NK-92 treated with Interleukin-12 subunit alpha and Interleukin-12 subunit beta, amount 100 ng/mL, for 24 hours (cell line): Measurements from ENCODE around the gene ECEL1.

Experiments used
- DNase-seq: peaks from one replicate; lab custom pipeline; 2025; lab: John Stamatoyannopoulos, UW

Gene ECEL1

DNA sequence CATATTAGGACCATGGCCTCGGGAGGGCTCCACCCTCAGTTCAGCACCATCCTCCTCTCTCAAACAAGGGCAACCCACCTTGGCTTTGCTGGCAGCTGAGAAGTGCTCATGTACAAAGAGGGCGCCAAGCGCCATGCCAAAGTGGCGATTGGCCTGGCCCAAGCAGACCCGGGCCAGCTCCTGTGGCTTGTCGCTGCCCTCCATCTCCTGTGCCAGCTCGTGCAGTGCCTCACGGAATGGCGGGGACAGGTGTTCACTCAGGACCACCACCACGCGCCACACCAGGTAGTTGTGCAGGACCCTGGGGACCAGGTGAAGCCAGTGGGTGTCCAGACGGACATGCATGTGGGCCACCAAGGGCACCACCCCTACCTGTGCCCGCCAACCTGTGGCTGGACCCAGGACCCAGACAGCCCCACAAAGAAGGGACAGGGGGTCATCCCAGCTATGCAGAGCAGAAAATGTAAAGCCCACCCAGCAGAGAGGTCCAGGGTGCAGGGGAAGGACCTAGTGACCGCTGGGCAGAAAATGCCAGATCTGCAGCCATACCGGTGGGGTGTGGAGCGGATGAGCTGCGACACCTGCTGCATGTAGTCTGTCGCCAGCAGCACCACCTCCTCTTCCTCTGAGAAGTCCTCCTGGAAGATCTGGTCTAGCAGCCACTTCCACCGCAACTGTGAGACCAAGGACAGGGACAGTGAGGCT lies 3.6 kb downstream of the ECEL1 start:
- DNase-seq = no peak

DNA sequence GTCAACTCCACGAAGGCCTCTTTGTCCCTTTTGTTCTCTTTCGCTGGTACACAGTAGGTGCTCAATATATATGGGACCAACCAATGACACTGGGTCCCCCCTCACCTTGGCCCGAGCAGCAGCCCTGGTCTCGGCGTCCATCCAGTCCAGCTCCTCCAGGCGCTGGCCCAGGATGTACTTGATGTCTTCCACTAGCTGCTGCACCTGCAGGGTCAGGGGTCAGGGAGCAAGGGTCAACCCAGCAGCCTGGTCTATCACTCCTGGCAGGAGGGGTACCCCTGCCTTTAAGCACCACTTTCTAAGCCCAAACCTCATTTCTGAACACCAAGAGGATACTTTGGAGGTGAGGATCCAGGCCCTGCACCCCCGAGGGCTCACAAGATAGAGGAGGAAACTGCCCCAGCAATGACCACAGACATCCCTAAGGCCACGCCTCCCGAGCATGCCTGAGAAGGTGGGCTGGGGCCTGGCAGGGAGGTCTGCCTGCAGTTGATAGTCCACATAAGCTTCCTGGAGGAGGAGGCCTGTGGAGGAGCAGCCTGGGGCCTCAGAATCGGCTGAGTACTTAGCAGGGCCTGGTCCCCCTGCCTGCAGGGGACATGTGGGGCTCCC lies 4.2 kb downstream of the ECEL1 start:
- no peak for DNase-seq

DNA sequence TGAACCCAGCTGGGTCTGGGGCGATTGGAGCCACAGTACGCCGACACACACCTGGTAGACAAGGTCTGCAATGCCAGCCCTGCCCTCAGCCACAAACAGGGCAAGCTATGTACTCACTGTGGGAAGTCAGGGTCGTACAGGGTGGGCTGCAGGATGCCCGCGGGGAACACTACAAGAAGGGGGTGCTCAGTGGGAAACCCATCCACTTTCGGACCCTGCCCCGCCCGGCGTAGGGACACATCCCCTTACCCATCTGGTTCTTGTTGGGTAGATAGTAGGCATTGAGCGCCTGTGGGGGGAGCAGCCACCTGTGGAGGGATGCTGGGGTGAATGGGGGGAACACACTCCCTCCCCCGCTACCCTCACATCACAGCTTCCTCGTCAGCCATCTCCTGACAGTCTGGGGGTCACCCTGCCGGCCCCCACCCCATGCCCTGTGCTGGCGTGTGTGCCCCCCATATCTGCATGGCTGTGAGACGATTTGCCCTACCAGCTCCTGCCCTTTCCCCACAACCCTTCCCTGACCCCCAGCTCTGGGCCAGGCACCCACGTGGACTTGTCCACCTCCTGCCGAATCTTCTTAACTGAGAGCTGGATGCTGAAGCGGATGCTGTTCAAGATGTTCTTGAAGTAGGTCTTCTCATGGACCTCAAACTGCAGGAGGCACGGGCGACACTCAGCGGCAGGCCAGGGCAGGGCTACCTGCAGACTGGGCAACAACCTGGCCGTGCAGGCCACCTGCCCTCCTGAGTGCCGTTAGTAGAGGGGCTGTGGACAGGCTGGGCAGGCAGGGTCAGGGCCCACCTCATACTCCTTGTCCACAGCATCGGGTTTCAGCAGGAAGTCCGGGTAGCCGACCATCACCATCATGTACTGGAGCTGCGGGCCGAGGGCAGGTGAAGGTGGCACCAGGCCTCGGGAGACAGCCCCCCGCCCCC lies 5.1 kb downstream of the ECEL1 start:
- no peak for DNase-seq

DNA sequence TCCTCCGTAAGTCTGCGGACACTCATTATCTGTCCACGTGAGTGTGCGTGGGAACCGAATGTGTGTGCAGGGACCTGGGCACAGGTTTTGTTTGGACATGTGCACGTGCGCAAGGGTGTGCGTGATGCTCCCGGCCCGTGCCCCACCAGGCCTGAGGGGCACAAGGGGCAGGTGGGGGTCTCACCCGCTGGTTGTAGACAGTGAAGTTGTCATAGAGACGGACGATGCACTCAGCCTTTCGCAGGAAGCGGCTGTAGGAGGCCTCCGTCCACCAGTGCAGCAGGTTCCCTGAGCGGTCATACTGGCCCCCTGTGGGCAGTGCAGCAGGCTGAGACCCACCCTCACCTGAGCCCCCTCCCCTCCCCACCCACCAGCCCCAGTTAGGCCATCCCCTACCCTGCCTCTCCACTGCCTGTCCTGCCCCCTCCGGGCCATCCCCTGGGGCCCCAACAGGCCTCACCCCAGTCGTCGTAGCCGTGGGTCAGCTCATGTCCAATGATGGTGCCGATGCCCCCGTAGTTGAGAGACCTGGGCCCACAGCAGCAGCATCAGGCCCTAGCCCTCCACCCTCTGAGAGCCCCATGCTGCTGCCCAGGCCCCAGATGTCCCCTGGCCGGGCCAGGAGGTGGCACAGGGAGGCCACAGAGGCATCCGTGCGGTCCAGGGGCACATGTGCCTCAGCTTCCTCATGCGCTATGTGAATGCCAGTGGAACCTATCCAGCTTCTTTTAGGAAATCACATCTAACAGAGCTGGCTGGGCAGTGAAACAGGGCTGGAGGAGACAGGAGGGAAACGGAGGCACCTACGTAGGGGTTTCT lies 6.1 kb downstream of the ECEL1 start:
- no peak for DNase-seq

DNA sequence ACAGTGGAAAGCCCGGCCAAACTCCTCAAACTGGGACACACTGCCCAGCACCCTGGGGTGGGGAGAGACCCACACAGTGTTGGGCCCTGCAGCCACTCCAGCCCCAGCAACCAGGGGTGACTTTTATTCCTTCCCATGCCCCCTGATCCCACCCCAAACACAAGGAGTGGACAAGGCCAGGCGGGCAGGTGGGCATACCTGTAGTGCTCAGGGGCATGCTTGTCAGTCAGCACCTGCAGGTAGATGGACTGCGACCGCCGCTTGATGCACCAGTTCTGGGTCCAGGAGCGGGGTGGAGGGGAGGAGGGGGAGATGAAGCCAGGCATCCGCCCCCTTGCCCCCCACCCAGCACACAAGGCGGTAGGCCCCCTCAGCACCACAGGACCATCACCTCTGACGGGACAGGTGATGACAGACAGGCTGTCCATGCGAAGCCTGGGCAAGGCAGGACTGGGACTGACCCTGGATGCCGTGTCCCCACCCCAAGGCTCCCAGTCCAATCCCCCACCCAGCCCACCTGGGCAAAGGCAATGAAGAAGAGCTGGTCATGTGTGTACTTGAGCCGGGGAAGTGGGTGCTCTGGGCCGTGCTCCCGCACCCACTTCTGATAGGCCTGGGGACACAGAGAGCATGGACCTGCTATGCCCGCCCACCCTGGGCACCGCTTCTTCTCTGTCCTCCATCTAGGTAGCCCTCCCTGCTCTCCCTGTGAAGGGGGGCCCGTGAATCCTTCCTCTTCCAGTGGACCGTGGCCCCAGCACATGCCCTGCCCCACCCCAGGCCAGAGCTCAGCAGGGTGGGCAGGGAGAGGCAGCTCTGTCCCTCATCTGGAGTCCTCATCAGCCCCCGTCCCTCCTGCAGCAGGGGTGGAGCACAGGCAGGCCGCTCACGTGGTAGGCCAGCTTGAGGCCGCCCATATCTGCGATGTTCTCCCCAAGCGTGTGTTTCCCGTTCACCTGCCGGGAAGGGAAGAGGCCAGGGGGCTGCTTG lies 7.1 kb downstream of the ECEL1 start:
- no peak for DNase-seq

DNA sequence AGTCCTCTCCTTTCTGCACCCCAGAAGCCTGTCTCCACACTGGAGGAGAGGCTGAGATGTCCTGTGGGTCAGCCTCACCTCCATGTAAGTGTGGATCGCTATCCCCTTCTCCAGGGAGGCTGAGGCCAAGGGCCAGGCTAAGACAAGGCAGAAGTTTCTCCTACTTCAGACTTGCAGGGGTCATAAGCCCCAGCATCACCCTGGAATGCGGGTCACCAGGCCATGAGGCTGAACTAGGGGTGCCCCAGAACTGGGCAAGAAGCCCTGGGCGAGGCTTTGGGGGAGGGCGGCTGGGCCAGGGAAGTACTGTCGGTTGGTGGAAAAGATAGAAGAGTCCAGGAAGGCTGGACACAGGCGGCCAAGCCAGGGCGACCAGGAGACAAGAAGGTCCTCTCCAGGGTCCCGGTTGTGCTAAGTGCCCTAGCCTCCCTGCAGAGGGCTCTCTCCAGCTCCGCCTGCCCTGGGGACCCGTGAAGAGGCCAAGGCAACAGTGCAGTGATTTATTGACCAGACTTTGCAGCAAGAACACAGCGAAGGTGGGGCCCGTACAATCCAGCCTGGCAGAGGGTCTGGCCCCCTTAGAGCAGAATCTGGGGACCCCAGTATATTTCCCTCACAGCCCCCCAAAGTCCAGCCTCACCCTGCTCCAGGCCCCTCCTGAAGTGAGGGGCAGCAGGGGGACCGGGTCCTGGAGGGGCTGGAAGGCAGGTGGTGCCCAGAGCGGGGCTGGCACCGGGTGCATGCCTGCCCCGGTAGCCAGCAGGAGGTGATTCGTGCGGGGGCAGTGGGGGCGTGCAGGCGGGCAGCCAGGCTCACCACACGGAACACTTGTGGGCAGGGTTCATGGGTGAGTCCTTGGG lies 8.1 kb downstream of the ECEL1 start:
- no peak for DNase-seq

DNA sequence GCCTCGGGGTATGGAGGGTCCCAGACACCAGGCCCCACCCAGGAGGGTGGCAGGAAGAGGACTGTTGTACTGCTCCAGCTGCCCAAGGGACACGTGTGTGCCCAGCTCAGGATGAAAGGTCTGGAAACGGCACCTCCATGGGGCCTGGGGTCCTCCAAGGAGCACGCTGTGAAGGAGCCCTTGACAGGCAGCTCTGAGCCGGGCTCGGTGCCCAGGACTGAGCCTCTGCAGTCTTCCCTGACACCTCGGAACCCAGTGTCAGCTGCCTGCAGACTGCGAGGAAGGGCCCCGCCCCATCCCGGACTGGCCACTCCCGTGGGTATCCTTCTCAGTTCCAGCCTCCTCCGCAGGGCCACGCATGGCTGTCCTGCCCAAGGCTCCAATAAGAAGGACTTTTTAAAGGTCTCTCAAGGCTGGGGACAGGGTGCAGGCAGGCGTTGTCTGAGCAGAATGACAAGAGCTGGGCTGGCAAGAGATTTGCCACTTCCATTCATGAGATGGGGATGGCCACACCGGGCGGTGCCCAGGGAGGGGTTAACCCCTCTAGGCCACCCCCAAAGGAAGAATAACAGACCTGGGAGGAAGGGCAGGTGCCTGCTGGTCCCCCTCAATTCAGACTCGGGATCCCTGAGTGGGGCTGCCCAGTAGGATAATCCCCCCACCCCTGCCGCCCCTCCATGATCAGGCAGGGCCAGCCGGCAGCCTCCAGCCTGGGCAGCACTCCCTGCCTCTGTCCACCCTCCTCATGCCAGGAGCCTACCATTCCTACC lies 8.9 kb downstream of the ECEL1 start:
- DNase-seq = no peak

DNA sequence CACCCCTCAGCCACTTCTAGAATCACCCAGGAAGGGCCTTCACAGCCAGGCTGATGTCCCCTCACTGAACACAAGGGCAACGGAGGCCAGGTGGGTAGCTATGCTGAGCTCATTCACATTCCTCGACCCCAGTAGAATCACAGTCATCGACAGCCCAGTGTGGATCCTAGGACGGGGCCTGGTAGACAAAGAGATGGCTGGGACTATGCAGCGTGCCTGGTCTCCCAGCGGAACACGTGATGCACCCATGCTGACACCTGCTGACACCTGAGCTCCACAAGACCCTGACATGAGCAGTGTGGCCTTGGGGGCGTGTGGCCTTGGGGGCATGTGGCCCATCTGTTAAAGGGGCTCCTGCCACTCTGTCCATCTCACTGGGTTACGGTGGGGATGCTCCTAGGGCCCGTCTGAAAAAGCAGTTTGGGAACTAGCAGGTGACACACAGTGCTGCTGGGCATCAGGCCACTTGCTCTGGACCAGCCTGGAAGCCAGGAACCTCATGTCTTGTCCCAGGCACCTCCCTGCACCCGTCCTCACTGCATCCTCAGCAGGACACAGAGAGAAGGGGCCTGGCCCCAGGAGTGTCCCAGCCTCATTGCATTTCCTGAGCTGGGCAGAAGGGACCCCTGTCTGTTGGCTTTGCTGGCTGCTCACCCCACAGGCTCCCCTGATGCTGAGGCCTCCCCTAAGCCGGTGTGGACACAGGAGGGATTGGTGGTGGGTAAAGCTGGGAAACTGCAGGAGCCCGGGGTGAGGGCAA lies 9.7 kb downstream of the ECEL1 start:
- no peak for DNase-seq

DNA sequence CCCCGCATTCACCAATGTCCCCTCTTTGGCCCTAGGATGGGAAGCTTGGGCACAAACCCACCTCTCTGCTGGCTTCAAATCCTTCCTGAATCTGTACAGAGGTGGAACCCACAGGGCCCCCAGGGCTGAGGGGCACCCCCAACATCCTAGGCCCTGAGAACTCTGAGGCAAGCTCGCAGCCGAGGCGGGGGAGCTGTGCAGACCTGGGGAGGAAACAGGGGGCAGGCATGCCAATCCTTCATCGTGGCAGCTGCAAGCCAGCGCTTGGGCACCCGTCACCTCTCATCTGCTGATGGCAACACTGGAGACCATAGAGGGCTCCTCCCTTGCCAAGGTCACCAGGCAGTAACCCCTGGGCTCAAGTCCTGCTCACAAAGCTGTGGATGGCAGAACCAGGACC lies 10.8 kb downstream of the ECEL1 start:
- no peak for DNase-seq

DNA sequence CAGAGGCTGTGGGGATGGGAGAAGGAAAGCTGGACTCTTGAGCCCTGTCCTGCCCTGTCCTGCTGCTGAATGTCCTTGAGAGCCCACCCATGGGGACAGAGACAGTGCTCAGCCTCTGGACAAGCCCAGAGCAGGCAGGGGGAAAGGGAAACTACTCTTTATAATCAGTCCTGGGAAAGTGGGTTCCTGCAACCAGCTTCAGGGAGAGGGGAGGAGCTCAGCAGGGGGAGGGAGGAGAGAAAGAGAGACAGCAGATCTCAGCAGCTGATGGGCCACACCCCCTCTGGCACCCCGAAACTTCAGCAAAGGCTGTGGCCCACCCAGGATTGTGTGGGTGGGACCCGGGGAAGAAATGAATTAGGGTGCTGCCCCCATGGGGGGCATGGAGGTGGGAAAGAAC lies 11.6 kb downstream of the ECEL1 start:
- DNase-seq = no peak

DNA sequence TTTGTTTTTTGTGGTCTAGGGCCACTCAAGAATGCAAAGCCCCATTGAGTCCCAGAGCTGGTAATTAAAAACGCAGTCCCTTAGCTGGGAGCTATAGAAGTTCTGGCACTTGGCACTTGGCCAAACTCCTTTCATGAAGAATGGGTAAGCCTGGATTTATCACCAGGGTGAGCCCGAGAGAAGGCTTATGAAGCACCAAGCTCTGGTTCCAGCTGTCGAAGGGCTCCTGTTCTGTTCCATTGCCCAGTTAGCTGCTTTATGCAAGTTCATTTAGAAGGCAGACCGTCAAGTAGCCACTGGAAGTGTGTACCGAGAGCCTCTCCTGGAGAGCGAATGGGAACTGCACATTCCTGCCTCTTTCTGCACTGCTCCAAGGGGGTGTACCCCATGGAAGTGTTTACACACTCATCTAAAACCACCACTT lies 14.2 kb downstream of the ECEL1 start:
- no peak for DNase-seq

DNA sequence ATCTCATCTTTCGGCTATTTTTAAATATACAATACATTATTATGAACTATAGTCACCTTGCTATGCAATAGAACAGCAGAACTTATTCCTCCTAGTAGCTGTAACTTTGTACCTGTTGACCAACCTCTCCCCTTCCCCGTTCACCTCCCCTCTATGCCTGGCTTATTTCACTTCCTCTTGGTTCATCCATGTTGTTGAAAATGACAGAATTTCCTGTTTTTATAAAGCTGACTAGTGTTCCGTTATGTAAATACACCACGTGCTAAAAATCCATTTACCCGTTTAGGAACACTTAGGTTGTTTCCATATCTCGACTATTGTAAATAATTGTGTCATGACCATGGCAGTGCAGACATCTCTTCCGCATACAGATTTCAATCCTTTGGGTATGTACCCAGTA lies 21.4 kb downstream of the ECEL1 start:
- no peak for DNase-seq

DNA sequence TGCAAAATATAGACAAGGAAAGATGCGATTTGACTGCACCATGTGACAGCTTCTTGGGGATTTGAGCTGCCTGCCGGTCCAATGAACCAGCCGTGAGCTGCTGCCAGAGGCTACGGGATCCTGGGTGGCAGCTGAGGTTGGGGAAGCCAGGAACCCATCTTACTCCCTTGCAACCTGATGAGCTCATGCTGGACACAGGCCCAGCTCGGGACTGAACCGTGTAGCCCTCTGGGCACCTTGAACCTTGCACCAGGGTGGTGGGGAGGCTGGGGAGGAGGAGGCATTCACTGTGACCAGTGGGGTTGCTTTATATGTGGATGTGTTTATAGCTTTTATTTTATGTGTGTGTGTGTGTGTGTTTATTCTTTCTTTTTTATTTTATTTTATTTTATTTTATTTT lies 22.6 kb downstream of the ECEL1 start:
- no peak for DNase-seq

DNA sequence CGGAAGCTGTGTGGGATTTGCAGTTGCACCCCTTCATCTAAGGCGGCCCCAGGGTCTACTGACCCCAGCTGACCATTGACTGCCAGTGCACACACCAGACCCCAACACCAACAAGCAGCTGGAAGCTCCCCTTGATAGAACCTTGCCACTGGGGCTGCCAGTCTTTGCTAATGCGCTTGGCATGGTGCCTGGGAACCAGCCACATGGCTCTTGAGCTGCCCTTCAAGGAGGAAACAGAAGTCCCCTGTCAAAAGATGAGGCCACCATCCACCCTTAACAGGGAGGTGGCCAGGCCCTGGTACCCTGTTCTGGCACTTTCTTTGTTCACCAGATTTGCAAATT lies 23.1 kb downstream of the ECEL1 start:
- no peak for DNase-seq

DNA sequence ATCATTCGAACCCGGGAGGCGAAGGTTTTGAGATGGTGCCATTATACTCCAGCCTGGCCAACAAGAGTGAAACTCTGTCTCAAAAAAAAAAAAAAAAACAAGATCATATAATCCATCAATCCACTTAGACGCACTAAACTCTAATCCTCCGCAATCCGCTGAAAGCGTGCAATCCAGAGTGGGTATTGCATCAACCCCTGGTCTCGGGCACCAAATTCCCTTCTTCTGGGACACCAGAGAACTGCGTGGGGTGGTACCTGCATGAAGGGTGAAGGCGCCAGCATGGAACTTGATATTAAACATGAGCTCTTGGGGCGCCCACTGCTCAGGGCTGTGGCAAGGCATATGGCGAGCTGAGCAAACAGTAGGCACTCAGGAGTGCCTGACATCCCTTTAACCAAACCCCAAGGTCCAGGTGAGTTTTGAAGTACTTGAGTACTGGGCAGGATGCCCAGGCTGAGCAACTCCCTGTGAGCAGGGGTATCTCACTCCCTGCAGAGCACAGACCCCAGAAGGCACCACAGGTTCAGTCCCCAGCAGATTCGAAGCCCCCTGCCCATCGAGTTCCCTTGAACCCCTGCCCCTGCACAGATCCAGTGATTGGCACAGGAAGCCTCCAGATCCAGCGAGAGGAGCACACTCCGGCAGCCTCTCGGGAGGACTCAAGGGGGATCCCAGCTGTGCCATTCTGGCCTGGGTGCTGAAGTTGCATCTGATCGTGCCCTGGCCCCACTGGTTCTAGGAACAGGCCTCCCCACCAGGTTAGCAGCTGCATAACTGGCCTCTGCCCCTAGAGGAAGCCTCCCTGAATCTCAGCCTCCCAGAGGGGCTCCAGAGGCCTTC lies 23.7 kb downstream of the ECEL1 start:
- DNase-seq = no peak

DNA sequence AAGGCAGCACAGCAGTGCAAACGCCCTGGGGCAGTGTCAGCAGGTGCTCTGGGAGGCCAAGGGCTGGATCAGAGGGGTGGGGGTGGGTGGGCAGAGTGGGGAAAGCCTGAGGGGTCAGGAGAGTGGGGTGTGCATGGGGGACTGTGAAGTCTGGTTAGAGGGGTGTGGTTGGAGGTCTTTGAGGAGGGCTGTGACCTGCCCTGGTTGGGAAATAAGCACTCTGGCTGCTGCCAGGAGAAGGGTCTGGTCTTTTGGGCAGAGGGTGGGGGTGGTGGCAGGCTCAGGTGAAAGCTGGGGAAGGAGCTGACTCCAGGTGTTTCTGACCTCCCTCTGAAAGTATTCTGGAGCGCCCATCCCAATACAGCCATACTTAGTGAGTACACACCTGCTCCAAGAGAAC lies 27.5 kb downstream of the ECEL1 start:
- no peak for DNase-seq

DNA sequence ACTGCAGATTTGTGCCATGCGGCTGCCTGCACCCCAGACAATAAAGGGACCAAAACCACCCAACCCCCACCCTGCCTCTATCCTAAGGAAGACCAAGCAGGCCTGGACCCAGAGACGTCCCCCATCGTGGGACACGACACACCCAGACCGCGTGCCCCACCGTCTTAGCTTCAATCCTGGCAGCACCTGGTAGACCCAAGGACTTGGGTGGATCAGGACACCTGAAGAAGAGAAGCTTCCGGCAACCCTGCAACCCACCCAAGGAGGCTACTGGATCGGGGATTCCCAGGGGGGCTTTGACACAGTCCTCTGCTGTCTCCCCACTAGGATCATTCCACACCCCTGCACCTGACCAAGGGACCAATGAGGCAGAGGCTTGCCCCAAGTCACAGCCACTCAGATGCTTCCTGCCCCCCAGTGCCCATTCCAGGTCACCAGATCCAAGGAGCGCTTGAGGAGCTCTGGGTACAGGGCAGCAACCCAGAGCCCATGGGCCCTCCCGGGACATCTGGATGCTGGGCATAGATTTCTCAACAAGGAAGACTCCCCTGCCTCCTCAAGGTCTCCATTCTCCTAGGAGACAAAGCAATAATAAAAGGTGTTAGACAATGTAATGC lies 28.1 kb downstream of the ECEL1 start:
- no peak for DNase-seq
